M059J (cell line): ENCODE measurements around the gene PPIA. TPM values are rescaled to one million over a fixed set of nuclear protein-coding genes. Genes with fewer than 3 reads are reported as not detected.
A peak's percentile ranks its signal among the peaks of the same experiment; 100 is the strongest.
"Not testable (repeated sequence)": the region's sequence is repeated elsewhere in the genome, so short reads cannot be mapped to it uniquely, and the experiment has no call there.

Experiments
- DNase-seq: peaks from one replicate; pipeline ENCODE4 v3.0.0-alpha.2; 2012; ENCODE audit warnings: low read depth
- total RNA-seq: library from RNA; depleted of rRNA; stranded (reverse); fragments of >200 nt; shearing (Covaris generic); gene quantifications from 2 replicates; pipeline ENCODE4 v1.2.3, GENCODE V29; 2014

PPIA gene
- total RNA-seq, 1 experiment from 2014 or later, result 5,216 TPM

DNA sequence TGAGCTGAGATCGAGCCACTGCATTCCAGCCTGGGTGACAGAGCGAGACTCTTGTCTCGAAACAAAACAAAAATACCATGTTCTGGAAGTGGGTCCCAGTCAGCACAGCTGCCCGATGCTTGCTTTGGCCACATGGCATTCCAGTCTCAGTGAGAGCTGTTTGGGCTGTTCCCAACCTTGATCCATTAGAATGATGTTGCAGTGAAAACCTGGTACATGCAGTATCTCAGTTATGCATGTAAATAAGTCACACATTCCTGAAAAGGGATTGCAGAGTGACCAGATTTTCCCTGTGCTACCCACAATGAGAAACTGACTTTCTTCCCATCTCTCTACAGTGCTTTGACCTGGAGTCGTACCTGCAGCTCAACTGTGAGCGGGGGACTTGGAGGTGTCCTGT is 32.4 kb upstream of the PPIA start:
- no peak for DNase-seq

DNA sequence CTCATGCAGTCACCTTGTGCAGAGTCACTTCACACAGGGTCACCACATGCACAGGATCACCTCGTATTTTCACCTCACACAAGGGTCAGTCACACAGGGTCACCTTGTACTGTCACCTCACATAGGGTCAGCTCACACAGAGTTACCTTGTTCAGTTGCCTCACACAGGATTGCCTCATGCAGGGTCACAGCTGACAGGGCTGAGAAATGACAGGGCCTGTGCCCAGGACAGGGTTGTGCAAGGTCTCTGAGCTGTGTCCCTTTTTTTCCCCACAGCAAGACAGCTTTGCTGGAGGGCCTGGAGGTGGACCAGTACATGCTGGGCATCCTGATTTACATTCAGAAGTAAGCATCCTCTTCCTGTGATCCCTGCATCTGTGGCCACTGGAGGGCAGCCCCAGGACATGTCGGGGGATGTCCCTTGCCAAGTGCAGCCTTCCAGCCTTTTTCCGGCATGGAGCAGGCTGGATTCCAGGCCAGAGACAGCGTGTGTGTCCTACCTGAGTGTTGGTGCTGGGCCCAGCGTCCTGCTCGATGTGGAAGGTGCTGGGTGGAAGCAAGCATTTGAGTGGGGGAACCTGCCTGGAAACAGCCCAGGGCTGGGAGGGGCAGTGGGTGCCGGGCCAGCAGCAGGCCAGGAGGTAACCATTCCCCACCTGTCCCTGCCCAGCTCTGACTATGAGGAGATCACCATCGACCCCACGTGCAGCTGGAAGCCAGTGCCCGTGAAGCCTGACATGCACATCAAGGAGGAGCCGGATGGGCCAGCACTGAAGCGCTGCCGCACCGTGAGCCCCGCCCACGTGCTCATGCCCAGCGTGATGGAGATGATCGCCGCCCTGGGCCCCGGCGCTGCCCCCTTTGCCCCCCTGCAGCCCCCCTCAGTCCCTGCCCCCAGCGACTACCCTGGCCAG is 31.6 kb upstream of the PPIA start:
- peak; percentile 20 for DNase-seq

GRCh38 chr7:44765579-44766415 is 30.7 kb upstream of the PPIA start:
- DNase-seq, result no peak

DNA sequence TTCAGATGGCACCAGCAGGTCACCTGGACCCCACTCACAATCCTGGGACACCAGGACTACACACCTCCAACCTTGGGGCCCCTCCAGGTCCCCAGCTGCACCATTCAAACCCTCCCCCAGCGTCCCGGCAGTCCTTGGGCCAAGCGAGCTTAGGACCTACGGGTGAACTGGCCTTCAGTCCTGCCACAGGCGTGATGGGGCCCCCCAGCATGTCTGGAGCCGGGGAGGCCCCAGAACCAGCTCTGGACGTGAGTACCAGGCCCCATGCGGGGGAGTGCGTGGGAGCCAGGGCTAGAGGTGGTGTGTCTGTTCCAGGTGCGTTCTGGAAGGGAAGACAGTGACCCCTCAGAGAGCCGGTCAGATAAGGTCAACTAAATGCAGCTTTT is 30.1 kb upstream of the PPIA start:
- no peak for DNase-seq

- no peak for DNase-seq
These were observed 29.2 kb upstream of the PPIA start for GRCh38 chr7:44767134-44767911.

DNA sequence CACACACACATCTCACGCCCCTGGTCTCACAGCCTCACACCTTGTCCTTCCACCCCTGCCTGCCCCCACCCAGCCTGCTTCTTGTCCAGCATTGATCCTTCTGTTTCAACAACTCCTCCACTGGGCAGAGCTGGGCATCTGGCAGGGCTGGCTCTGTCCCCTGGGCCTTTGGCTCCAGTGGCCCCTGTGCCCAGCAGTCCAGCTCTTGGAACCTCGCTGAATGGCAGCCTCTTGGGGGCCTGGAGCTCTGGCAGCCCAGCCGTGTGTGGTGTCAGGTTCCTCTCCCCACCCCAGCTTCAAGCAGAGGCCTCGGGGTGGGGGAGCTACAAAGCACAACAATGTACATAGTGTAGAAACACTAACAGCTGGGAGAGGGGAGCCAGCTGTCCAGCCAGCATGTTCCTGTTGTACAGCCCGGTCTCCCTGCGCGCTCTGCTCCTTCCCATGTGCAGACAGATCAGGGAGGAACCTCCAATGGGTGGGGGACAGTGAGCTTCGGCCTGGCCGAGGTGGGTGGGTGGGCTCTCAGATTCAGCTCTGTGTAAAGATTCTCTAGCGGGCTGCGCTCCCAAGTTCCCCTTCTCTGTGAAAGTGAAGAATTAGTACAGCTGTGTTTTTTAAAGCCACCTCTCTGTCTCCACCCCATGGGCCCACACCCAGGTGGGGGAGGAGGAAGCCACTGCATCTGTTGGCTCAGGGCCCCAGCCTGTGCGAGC is 28.4 kb upstream of the PPIA start:
- no peak for DNase-seq

DNA sequence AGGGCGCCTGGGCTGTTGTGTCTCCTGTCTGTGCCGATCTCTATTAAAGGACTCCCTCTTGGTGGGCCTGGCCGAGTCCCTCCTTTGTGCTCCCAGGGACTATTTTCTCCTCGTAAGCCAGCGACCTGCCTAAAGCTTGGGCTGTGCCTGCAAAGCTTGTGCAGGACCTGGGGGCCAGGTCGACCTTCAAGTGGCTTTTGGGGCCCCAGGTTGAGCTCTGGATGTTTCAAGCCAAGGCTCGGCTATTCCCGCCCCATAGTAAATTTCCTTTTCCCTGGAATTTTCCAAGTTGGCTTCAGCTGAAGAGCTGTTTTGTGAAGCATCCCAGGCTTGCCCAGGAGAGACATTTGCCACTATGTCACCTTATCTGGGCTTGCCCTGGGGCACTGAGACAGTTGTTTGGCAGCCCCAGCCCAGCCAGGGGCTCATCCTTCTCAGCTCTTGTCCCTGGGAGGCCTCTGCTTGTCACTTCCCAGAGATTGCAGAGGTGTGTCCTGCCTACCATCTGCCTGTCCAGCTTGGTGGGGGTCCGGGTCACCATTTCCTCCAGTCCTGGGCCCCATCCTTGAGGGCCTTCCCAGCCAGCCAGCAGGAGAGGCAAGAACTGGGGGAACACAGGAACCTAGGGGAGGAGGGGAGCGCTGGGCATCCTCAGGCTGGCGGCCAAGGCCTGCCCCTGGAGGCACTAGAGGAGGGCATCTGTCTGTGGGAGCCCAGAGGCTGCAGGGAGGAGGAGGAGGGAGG is 27.7 kb upstream of the PPIA start:
- DNase-seq, result no peak

- DNase-seq, result no peak
These were observed 27.1 kb upstream of the PPIA start for GRCh38 chr7:44769376-44769775.

DNA sequence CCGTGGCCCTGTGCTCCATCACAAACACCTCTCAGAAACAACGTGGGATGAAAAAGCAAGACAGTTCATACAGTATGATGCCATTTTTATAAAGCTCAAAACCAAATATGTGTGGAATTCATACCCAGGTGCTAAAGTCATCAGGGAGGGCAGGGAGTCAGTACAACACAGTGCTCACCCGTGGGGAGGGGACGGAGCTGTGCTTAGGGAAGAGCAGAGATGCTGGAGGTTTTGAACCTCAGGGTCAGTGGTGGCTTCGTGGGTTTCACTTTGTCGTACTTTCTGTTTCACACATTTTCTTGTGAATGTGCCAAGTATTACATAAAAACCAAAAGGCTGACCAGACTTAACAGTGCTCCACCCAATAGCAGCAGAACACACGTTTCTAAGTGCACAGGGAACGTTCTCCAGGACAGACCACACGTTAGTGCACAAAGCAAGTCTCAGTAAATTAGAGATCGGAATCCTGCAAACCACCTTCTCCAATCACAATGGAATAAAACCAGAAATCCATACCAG is 26.6 kb upstream of the PPIA start:
- DNase-seq, result peak; percentile 63

DNA sequence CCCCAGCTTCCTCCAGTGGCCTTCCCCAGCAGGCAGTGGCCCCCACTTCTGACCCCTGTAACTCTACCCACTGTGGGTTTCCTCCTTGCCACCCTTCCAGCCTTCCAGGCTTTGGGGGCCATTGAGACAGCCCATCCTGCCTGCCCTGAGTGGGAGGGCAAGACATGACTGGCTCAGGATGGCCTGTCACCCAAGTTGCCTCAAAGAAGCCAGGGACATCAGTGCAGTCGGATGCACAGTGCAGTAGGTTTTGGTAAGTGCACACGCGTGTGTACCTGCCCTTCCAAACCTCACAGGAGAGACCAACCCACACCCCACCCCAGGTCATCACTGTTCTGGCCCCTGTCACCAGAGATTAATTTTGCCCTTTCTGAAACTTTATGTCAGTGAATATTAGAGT is 25.1 kb upstream of the PPIA start:
- DNase-seq, result no peak

- no peak for DNase-seq
These were observed 24.0 kb upstream of the PPIA start for GRCh38 chr7:44772440-44772839.

DNA sequence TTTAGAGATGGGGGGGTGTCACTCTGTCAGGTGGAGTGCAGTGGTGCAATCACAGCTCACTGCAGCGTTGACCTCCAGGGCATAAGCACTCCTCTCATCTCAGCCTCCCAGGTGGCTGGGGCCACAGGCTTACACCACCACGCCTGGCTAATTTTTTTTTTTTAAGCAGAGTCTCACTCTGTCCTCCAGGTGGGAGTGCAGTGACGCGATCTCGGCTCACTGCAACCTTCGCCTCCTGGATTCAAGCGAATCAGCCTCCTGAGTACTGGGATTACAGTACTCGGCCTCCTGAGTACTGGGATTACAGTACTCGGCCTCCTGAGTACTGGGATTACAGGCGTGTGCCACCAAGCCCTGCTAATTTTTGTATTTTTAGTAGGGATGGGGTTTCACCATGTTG is 23.6 kb upstream of the PPIA start:
- no peak for DNase-seq

DNA sequence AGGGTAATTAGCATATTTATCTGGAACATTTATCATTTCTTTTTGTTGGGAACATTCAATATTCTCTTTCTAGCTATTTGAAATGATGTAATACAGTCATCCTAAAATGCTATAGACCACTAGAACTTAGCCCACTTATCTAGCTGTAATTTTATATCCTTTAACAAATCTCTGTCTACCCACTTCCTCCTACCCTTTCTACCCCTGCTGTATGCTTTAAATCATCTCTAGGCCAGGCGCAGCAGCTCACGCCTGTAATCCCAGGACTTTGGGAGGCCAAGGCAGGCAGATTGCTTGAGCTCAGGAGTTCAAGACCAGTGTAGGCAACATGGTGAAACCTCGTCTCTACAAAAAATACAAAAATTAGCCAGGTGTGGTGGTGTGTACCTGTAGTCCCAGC is 22.0 kb upstream of the PPIA start:
- DNase-seq, result not testable (repeated sequence)

- DNase-seq, result no peak
These were observed 20.9 kb upstream of the PPIA start for GRCh38 chr7:44775383-44776107.

DNA sequence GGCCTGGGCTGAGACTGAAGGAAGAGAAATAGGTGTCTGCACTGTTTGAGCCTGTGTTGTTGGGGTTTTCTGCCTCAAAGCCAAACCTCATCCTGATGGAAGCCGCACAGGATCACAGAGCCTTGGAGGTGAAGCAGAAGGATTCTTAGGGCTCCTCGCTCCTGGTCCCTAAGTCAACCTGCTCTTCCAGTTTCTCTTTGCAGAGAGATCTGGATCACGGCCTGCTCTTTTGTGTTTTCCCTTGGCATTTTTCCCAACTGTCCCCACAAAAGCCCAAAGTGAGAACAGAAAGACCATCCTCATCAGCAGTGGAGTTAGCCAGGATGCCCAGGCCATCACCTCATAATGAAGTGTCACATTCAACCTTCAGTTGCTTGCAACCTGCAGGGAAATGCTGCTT is 20.3 kb upstream of the PPIA start:
- no peak for DNase-seq

- DNase-seq, result no peak
These were observed 14.0 kb upstream of the PPIA start for GRCh38 chr7:44782460-44782859.

DNA sequence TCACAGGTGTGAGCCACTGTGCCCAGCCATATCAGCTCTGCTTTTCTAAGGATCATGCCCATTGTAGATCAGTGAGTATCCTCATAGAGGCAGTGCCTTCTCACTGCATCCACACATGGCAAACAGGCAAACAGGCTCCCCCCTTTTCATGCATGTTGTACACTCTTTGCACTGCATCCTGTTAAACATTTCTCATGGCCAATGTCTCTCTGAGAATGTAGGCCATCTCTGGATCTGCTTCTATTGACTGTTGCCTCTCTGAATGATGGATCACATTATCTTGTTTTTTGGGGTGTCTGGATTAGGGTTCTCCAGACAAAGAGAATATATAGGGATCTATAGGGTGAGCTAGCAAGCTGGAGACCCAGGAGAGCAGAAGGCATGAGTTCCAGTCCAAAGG is 13.1 kb upstream of the PPIA start:
- DNase-seq, result no peak

DNA sequence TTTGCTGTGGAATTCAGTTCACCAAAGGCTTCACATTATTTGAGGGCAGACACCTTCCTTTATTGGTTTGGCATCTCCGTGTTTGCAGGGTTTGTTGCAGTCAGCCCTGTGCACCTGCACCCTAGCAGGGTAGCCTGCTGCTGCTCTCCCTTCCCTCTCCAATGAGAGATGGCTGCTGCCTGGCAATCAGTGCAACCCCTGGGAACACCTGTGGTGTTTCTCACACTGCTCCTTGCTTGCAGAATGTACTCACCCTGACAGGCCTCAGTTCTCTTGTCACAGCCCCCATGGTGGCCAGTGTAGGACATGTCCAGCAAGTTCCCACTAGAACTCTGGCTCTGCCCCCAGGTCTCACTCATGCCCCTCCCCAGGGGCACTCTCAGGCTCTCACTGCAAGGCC is 12.1 kb upstream of the PPIA start:
- no peak for DNase-seq

GRCh38 chr7:44785218-44785617 is 11.3 kb upstream of the PPIA start:
- DNase-seq, result not testable (repeated sequence)

DNA sequence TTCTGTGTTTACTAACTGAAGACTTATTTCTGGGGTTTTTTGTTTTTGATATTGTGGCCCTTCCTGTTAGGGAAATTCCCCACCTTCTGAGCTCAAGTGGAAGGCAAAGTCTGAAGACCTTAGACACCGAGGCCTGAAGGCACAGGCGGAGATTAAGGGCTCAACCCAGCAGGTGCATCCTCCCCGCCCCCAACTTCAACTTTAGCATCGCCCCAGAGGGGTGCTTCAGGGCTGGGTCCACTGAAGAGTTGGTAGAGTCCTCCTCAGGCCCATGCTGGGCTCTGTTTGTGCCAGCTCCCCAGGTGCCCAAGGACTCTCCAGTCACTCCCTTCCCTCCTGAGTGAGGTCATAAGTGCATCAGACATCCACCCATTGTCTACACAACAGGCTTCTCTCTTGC is 9.4 kb upstream of the PPIA start:
- no peak for DNase-seq
